GM15510 (cell line): ENCODE measurements around the gene TPBGL.

Source experiments
- POLR2A ChIP-seq: IDR thresholded peaks from 3 replicates; pipeline ENCODE4 v1.6.1; 2011; ENCODE audit warnings: borderline replicate concordance; ENCODE audit not compliant: insufficient read length; ENCODE audit errors: extremely low read depth

TPBGL gene

DNA sequence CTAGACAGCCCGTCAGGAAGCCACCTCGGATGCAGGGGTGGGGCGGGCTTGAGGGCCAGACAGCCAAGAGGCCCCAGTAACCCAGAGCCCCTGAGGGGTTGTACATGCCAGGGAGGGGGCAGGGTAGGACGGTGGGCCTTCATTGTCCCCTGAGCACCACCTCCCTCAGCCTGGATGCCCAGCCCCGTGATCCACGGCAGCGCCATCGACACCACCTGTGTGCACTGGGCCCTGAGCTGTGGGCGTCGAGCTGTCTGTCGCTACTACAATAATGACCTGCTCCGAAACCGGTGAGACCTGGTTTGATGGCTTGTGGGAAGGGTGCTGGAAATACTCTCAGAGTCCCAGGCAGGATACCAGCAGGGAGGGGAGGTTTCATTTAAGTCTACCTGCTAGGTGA lies 37.4 kb upstream of the TPBGL start:
- TF ChIP-seq POLR2A, result no peak

DNA sequence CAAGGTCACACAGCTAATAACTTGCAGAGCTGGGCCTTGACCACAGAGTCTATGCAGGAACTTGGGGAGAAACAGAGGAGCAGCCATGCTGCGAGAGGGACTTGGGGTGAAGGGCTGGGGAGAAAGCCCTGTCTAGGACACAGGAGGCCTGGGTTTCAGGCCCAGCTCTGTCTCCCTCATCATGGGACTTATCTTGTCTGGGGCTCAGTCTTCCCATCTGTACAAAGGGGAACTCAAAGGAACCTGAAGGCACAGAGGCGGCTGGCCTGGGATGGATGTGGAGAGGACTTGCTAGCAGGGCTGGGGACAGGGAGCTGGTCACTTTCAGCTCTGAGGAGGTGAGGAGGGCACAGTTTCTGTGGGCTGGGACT lies 36.9 kb upstream of the TPBGL start:
- no peak for TF ChIP-seq POLR2A

DNA sequence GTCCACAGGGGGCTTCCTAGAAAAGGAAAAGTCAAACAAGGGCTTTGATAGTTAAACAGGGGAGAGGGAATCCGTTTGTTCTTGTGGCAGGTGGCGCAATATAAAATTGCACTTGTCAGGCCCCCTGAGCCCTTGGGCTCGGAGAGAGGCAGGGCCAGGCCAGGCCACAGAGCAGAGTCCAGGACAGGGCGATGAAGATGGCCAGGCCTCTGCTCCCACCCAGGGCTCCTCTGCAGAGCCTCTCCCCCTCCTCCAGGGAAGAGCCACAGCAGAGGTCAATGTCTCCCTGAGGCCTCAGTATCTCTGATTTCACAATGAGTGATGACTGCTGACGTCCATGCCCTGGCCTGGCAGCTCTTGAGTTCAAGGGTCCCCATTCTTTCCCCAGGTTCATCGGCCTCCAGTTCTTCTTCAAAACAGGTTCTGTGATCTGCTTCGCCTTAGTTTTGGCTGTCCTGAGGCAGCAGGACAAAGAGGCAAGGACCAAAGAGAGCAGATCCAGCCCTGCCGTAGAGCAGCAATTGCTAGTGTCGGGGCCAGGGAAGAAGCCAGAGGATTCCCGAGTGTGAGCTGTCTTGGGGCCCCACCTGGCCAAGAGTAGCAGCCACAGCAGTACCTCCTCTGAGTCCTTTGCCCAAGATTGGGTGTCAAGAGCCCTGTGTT lies 36.4 kb upstream of the TPBGL start:
- no peak for TF ChIP-seq POLR2A

DNA sequence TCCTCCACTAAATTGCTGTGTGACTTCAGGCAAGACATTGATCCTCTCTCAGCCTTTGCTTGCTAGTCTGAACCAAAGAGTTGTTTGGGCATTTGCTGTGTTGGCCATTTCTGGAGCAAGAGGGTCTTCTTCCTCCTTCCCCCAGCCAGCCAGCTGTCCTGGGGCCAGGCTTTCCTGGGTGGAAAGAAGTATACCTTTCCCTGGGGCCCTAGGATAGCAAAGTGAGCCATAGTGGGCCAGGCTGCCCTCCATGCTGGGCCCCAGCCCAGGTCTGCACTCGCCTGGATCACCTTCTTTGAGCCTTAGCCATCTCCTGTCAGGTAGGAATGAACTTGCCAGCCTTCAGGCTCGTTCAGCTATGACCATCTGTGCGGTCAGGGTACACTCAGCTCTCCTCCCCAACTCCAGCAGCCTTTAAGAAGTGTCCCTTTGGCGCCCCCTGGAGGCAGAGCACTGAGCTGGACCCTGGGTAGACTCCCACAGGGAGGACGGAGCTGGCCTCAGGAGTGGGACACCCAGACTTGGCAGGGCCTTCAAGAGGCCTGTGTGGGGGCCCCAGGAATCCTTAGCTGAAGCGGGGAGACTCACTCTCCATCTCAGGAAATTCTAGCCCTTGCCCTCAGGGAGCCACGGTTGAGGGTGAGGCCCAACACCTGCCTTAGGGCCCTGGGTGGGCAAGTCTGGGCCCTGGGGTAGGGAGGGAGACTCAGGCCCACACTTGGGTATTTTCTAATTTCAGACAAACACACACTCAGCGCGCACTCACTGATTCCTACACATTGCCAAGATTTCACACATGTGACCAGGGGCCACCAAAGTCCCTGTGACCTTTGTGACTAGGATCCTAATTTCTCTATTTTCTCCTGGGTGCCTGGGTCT lies 35.6 kb upstream of the TPBGL start:
- TF ChIP-seq POLR2A, result no peak

DNA sequence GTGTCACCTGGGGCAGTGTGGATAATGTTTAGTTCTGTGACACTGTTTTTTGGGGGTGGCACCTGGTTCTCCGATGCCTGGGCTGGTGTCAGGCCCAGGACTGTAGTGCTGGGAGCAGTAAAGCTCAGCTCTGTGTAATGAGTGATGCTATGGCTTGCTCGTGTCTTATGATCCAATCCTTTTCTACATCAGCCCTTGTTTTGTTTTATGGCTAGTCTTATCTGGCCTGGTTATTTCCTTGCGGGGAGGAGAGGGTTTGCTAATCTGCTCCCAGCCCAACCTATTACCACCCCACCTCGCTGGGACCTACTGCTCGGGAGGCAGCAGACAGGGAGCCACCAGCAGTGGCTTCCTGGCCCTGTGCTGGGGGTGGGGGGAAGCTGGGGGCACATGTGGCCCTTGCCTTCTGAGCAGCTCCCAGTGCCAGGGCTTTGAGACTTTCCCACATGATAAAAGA lies 35.0 kb upstream of the TPBGL start:
- TF ChIP-seq POLR2A, result no peak

DNA sequence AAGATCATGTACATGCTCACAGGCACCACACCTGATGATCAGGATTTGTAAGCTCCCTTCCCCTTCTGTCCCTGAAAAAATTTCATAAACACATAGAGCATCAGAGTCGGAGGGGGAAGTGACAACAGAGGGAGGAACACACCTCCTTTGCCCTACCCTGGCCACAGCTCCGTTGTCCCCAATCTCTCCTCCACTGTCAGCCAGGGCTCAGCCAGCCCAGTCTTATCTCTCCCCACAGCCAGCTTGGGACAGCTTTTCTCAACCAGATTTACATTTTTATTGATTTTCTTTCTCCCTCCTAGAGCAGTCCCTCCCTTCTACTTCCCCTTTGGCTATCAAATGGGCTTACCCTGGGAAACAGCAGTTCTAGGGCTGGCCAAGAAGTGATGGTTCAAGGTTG lies 32.1 kb upstream of the TPBGL start:
- TF ChIP-seq POLR2A, result no peak

DNA sequence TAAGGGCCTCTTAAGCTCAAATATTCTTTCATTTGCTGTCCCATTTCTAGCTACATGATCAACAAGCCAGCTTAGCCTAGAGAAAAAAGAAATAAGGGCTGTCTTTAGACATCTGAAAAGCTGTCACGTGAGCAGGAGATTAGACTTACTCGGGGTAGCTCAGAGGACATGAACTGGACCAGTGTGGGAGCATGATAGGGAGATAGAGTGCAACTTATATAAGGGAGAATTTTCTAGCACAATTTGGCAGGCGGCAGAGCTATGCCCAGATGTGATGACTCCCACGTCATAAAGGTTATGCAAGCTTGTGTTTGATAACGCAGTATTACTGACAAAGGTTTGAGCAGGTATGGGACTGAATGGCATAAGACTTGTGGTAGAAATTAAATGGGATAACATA lies 28.2 kb upstream of the TPBGL start:
- no peak for TF ChIP-seq POLR2A

DNA sequence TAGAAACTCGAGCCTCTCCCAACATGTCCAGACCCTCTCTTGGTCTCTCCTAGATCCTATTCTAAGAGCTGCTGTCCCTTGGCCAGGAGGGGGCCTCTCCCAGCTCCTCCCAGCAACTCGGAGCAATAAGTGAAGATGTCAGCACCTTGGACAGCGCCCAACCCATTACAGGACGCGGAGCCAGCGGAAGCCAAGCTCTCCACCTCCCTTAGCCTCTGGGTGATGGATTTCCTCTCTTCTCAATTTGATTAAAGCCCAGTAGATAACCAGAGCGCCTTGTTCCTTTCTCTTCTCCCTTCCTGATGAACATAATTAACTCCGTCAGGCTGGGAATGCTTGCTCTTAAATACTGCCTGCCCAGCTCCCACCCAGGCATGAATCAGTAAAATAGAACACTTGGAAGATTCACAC lies 26.2 kb upstream of the TPBGL start:
- no peak for TF ChIP-seq POLR2A

DNA sequence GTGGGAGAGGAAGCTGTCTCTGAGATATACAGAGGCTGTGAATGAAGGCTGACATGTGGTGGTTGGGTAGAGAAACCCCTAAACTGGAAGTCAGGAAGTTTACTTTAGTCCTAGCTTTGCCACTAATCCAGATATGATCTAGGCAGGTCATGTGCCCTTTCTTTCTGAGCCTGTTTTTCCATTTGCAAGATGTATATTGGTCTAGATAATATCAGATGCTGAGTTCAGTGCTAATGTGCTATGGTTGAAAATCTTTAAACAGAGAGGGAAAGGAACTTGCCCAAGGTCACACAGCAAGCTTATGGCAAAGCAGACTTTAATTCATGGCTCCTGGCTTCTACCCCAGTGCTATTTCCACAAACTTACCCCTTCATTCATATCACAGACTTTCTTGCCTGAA lies 25.7 kb upstream of the TPBGL start:
- no peak for TF ChIP-seq POLR2A

DNA sequence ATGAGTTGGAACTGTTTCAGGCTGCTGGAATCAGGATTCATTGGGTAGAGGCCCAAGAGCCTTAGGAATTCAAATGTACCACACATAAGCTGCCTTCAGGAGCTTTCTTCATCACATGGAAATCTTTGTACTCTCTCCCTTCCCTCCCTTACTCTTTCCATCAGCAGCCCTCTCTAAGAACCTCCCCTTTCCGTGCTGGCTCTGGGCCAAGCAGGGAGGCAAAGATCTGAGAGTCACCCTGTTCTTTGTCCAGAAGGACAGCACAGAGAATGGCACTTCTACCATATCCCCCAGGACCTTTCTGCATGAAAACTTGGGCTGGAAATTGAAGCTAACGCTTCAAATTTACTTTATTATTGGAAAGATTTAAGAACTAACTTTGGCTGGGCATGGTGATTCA lies 20.7 kb upstream of the TPBGL start:
- TF ChIP-seq POLR2A, result no peak

DNA sequence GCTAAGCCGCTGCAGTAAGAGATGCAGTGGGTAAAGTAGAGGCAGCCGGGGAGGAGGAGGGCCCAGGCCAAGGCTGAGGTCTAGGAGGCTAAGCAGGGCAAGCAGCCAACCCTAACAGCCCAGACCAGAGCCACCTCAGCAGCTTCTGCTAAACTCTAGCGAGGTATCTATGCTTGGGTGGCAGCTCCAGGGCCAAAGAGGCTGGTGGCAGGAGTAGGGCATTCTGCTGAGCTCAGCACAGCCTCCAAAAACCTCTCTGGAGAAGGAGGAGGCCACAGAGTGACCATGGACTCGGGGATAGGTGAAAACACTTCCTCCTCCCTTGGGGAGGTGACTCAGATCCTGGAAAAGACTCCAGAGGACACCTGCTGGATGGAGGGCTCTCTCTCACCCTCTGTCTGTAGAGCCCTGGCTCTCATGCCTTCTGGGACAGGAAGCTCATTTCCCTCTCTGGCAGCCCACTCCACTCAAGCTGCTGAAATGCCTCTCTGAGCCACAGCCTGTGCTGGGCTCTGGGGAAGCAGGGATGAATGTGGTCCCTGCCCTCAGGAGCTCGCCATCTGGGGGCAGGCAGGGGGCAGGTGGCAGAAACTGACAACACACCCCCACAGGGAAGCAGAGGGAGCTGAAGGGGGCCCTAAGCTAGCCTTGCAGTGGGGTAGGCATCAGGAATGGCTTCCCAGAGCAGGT lies 16.5 kb upstream of the TPBGL start:
- no peak for TF ChIP-seq POLR2A

DNA sequence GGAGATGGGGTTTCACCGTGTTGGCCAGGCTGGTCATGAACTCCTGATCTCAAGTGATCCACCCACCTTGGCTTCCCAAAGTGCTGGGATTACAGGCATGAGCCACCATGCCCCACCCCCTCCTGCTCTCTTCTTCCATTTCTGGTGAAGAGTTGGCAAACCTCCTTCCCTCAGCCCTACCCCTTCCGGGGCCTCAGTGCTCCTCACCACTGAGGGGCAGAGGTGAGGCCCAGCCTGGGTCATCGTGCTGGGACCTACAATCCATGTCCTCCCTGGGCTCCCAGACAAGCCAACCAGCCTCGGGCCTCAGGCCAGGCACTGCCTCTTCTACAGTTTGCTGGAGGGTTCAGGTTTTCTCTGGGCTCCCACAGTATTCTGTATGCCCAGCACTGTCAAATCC lies 14.8 kb upstream of the TPBGL start:
- TF ChIP-seq POLR2A, result no peak

DNA sequence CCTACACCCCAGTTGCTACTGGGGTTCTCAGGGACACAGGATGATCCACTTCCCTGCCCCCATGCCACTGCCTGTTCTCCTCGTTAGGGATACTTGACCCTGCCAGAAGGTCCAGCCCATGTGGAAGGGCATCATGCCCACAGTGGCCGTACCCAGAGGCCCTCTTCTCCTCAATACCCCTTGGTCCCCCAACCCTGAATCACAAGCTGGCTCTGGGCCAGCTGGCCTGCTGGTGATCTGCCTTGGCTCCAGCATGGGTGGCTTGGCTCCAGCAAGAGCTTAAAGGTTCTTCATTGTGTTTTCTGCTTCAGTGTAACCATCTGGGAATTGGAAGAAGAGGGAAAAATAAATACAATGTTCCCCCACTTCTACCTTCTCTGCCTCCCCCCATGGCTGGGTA lies 11.1 kb upstream of the TPBGL start:
- no peak for TF ChIP-seq POLR2A

DNA sequence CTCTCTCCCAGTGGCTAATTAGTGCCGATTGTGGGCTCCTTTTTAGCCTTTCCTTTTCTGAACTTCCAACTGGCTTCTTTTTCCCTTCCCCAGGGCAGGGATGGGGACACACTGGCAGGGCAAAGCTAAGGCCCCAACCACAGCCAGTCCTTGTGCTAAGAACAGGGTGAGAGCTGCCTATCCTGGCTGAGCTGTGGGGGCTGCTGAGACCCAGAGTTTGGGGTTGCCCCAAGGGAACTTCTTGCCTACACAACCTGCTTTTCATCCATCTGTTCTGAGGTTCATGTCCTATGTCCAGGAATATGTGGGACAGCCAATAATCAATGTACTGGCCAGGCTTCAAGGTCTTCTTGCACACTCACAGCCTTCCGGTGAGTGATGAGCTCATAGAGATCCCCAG lies 10.0 kb upstream of the TPBGL start:
- no peak for TF ChIP-seq POLR2A

DNA sequence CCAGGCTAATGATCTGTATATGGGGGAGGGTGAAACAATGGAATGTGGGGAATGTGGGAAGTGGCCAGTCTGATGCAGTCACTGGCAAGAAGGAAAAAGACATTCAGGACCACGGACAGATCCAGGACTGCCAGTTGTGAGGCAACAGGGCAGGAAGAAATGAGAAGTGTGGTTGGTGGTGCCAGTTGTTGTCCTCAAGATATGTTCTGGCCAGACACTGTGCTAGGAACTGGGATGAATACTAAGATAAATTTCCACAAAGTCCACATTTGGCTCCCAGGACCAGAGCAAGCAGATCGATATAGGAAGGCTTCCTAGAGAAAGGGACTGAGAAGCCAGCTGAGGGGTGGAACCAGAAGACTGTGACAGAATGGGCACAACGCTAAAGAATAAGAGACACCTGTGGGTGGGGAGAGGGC lies 6.8 kb upstream of the TPBGL start:
- TF ChIP-seq POLR2A, result no peak

DNA sequence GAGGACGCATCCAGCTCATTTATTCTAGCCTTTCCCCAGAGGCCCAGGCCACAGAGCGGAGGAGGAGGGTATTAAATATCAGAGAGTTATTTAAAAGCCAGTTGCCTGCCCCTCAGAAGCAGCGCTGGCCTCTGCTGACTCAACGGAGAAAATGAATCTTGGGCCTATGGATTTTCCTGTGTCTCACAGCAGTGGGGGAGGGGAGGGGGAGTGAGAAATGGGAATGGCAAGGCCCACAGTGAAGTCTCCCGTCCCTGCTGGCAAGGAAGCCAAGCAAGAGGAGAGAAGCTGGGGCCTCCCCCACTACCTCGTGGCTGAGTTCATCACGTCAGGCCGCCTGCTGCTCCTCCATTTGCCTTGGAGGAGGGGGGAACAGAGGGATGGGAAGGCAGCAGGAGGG lies 4.5 kb upstream of the TPBGL start:
- TF ChIP-seq POLR2A, result no peak

DNA sequence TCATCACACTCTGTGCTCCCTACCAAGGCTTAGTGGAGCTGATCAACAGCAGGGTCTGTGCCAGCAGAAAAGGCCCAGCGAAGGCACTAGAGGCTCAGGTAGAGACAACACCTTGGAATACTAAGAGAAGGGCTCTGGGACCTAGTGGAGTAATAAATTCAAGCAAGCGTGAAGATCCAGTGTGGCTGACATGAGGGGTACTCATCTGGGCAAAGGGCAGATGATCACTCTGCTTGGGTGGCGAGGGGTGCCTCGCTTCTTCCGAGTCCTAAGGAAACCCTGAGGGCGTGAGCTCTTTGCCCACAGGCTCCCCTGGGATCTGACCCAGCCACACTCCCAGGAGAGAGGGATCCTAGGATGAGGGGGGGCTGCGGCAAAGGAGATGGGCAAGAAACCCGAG lies 3.5 kb upstream of the TPBGL start:
- TF ChIP-seq POLR2A, result no peak
